Measurements from ENCODE around the gene USP22.
"Not testable (repeated sequence)": the region's sequence is repeated elsewhere in the genome, so short reads cannot be mapped to it uniquely, and the experiment has no call there.

USP22 gene

GRCh38 chr17:21042458-21043295 lies at the start of gene USP22:
TSS of gene USP22 (minus strand) at chr17:21043011. CDS start at chr17:21042835, 176 bp downstream.
- peak; percentile 63 for DNase-seq

- peak; percentile 4 for DNase-seq
These were observed 48.2 kb upstream of the USP22 start for GRCh38 chr17:21090902-21091618.

GRCh38 chr17:21089933-21090901 lies 47.4 kb upstream of the USP22 start:
- peak; percentile 6 for DNase-seq

GRCh38 chr17:21089145-21089544 lies 46.3 kb upstream of the USP22 start:
- DNase-seq: peak; percentile 47

GRCh38 chr17:21085707-21086106 lies 42.9 kb upstream of the USP22 start:
- no peak for DNase-seq

GRCh38 chr17:21085280-21085679 lies 42.5 kb upstream of the USP22 start:
- not testable (repeated sequence) for DNase-seq

- DNase-seq: no peak
These were observed 39.2 kb upstream of the USP22 start for GRCh38 chr17:21082001-21082436.

- DNase-seq: no peak
These were observed 36.4 kb upstream of the USP22 start for GRCh38 chr17:21079196-21079595.

GRCh38 chr17:21078016-21078780 lies 35.4 kb upstream of the USP22 start:
- DNase-seq: no peak

- no peak for DNase-seq
These were observed 34.5 kb upstream of the USP22 start for GRCh38 chr17:21077281-21077680.

GRCh38 chr17:21076242-21076641 lies 33.4 kb upstream of the USP22 start:
- no peak for DNase-seq

- no peak for DNase-seq
These were observed 32.9 kb upstream of the USP22 start for GRCh38 chr17:21075739-21076085.

GRCh38 chr17:21072745-21073197 lies 30.0 kb upstream of the USP22 start:
- DNase-seq: no peak

- no peak for DNase-seq
These were observed 23.6 kb upstream of the USP22 start for GRCh38 chr17:21066394-21066793.

GRCh38 chr17:21061971-21062526 lies 19.2 kb upstream of the USP22 start:
- DNase-seq: no peak

- no peak for DNase-seq
These were observed 18.5 kb upstream of the USP22 start for GRCh38 chr17:21061158-21061835.

- no peak for DNase-seq
These were observed 16.9 kb upstream of the USP22 start for GRCh38 chr17:21059761-21060160.

- peak; percentile 17 for DNase-seq
These were observed 15.5 kb upstream of the USP22 start for GRCh38 chr17:21058098-21058893.

GRCh38 chr17:21053056-21053455 lies 10.2 kb upstream of the USP22 start:
- DNase-seq: not testable (repeated sequence)

- DNase-seq: no peak
These were observed 6.6 kb upstream of the USP22 start for GRCh38 chr17:21049457-21049856.
